ENCODE data around the gene POLR1G. TPM values are rescaled to one million over a fixed set of nuclear protein-coding genes. Genes with fewer than 3 reads are reported as not detected.

POLR1G gene
- total RNA-seq, 5 donors from 2014 or later (not counting 1 experiment from before 2014, with no cell fraction given): 0.82 to 6.2 (median 5.0) TPM

DNA sequence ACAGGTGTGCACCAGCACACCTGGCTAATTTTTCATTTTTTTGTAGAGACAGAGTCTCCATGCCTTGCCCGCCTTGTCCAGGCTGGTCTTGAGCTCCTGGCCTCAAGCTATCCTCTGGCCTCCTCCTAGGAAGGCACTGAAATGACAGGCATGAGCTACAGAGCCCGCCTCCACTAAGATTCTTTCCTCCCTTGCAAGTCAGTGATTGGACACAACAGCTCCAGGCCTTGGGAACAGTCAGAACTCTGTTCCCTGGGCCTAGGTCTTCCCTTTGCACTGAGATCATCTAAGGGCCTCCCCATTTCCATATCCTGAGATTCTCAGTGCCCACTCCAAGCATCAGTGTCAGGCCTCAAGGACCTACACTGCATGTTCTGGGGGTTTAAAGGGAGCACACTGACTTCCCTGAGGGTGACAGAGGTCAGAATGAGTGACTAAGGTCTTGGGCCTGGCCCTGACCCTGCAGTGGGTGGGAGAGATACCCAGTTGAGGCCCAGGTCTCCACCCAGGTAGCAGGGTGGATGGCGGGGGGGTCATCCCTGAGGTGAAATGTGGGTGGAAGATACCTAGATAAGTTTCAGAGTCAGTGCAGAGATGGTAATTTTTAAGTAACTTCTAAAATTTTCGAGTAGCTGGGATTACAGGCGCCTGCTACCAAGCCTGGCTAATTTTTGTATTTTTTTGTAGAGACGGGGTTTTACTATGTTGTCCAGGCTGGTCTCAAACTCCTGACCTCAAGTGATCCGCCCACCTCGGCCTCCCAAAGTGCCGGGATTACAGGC, 34.6 kb downstream of the POLR1G start:
- no peak overlapping the region for H3K27ac ChIP-seq (ENCODE audit: low read length)
- ATAC-seq (replicated peaks in 1 of 4) (no peak), DNase-seq (no peak)
- WGBS (ENCODE audit: insufficient coverage): 96% methylated on average over 7 of the region's 9 CpGs
- H3K9me3 ChIP-seq: no peaks in the 10 kb centered on the region
- no peaks in the 10 kb centered on the region for H3K27me3 Mint-ChIP-seq
- H3K4me1 ChIP-seq (ENCODE audit: control insufficient read depth in 1 of 2, extremely low read depth in 1 of 2, insufficient read depth in 2 of 2, low read length in 2 of 2): peaks cover 9 to 50% of the 10 kb centered on the region in 2 experiments
- H3K4me1 Mint-ChIP-seq: peaks cover 37 to 49% (median 44%) of the 10 kb centered on the region in 3 donors
- peak overlapping the region; percentile 72 to 79 for H3K27ac Mint-ChIP-seq
- ChIA-PET CTCF (interaction anchor here (0.7 to 3.5 kb wide), 3 partner anchors 37 to 44 kb away, joined by 4 to 135 read pairs (median 5); no protein-coding TSS in a partner anchor), POLR2A (interaction anchor here (0.5 to 1.6 kb wide), 4 partner anchors 15 to 33 kb away, joined by 3 to 9 read pairs (median 4); partner anchors contain the start of gene FOSB (in 1 of the 2))
- H3K36me3 Mint-ChIP-seq: no peaks in the 10 kb centered on the region
- H3K4me3 Mint-ChIP-seq: peak overlapping the region; percentile 64 to 77 (median 75)
- no peak overlapping the region for H3K4me3 ChIP-seq (ENCODE audit: control insufficient read depth in 1 of 2, extremely low read depth in 1 of 2, low read length in 1 of 2)
- no peaks in the 10 kb centered on the region for H3K9me3 Mint-ChIP-seq
- no peaks in the 10 kb centered on the region for H3K36me3 ChIP-seq (ENCODE audit: control insufficient read depth in 2 of 2, extremely low read depth in 1 of 2, insufficient read depth in 1 of 2, low read length in 1 of 2)
- H3K27me3 ChIP-seq (replicated peaks in 1 of 2; ENCODE audit: control insufficient read depth in 2 of 2, extremely low read depth in 1 of 2, insufficient read depth in 2 of 2, low read length in 1 of 2): peaks cover 0 to 7% of the 10 kb centered on the region in 2 experiments

GRCh38 chr19:45442408-45442777, 35.9 kb downstream of the POLR1G start:
- ChIA-PET POLR2A (interaction anchor here in 1 of 2 donors (1.6 kb wide), 1 partner anchor 25 kb away, joined by 9 read pairs; the partner anchor contains the start of gene FOSB), CTCF (no interaction called here)
- Histone ChIP-seq H3K9me3 (no peaks in the 10 kb centered on the region), H3K27me3 (replicated peaks in 1 of 2; ENCODE audit: control insufficient read depth in 2 of 2, extremely low read depth in 1 of 2, insufficient read depth in 2 of 2, low read length in 1 of 2) (peaks cover 0 to 7% of the 10 kb centered on the region in 2 experiments), H3K27ac (ENCODE audit: low read length) (peak overlapping the region; percentile 78), H3K4me3 (ENCODE audit: control insufficient read depth in 1 of 2, extremely low read depth in 1 of 2, low read length in 1 of 2) (no peak overlapping the region), H3K36me3 (ENCODE audit: control insufficient read depth in 2 of 2, extremely low read depth in 1 of 2, insufficient read depth in 1 of 2, low read length in 1 of 2) (no peaks in the 10 kb centered on the region), H3K4me1 (ENCODE audit: control insufficient read depth in 1 of 2, extremely low read depth in 1 of 2, insufficient read depth in 2 of 2, low read length in 2 of 2) (peaks cover 9 to 56% of the 10 kb centered on the region in 2 experiments)
- WGBS (ENCODE audit: insufficient coverage): 63% methylated on average over 1 of the region's 2 CpGs
- H3K36me3 Mint-ChIP-seq: no peaks in the 10 kb centered on the region
- ATAC-seq (replicated peaks in 1 of 4): no peak
- H3K9me3 Mint-ChIP-seq: no peaks in the 10 kb centered on the region
- DNase-seq: no peak
- H3K4me1 Mint-ChIP-seq: peaks cover 43 to 50% (median 49%) of the 10 kb centered on the region in 3 donors
- H3K27ac Mint-ChIP-seq: peak overlapping the region; percentile 68 to 73
- H3K4me3 Mint-ChIP-seq: peak overlapping the region; percentile 73 to 80 (median 79)
- H3K27me3 Mint-ChIP-seq: no peaks in the 10 kb centered on the region

DNA sequence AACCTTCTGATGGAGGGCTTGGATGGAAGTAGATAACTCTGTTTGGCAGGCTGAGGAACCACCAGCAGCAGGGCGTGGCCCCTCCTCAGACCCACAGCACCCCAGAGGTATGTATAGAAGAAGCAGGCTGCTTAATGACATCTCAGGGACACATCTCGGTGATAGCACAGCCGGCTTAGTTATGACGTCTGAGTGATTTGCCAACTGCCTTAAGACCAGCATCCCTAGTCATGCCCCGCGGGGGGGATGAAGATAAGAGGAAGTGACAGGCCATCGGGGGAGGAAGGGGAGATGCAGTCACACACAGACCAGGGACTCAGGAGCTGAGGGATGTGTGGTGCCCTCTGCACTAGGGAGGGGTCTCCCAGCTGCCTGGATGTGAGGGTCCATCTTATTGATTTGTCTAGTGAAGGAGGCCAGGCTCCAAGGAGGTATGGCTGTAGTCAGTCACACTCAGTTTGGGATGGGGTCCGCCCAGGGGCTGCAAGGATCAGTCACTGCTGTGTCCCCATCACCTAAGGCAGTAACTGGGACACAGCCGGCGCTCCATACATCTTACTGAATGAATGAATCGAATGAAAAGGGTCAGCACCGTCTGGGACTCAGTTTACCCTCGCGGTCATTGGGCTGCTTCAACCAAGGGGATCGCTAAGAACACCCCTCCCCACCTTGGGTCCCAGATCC, 36.5 kb downstream of the POLR1G start:
- Histone ChIP-seq H3K27me3 (replicated peaks in 1 of 2; ENCODE audit: control insufficient read depth in 2 of 2, extremely low read depth in 1 of 2, insufficient read depth in 2 of 2, low read length in 1 of 2) (peaks cover 0 to 7% of the 10 kb centered on the region in 2 experiments), H3K36me3 (ENCODE audit: control insufficient read depth in 2 of 2, extremely low read depth in 1 of 2, insufficient read depth in 1 of 2, low read length in 1 of 2) (no peaks in the 10 kb centered on the region), H3K4me1 (ENCODE audit: control insufficient read depth in 1 of 2, extremely low read depth in 1 of 2, insufficient read depth in 2 of 2, low read length in 2 of 2) (peaks cover 9 to 56% of the 10 kb centered on the region in 2 experiments), H3K9me3 (no peaks in the 10 kb centered on the region), H3K27ac (ENCODE audit: low read length) (peak overlapping the region; percentile 78), H3K4me3 (ENCODE audit: control insufficient read depth in 1 of 2, extremely low read depth in 1 of 2, low read length in 1 of 2) (peak overlapping the region; percentile 49 to 69)
- ATAC-seq (replicated peaks in 1 of 4) (peak in 1 of 4 experiments; percentile 38), DNase-seq (peak in 27 of 35 experiments; percentile 34 to 71 (median 52))
- Mint-ChIP-seq H3K27ac (peak overlapping the region; percentile 73 to 76), H3K27me3 (no peaks in the 10 kb centered on the region), H3K4me3 (peak overlapping the region; percentile 73 to 80 (median 79)), H3K9me3 (no peaks in the 10 kb centered on the region), H3K36me3 (no peaks in the 10 kb centered on the region), H3K4me1 (peaks cover 44 to 52% (median 49%) of the 10 kb centered on the region in 3 donors)
- WGBS (ENCODE audit: insufficient coverage): 23% methylated on average over 9 of the region's 15 CpGs
- POLR2A ChIA-PET: interaction anchor here in 1 of 2 donors (1.6 kb wide), 1 partner anchor 25 kb away, joined by 9 read pairs; the partner anchor contains the start of gene FOSB
- CTCF ChIA-PET: no interaction called here

GRCh38 chr19:45443462-45444317, 37.2 kb downstream of the POLR1G start:
- Histone ChIP-seq H3K4me3 (ENCODE audit: control insufficient read depth in 1 of 2, extremely low read depth in 1 of 2, low read length in 1 of 2) (peak overlapping the region; percentile 49 to 69), H3K27me3 (replicated peaks in 1 of 2; ENCODE audit: control insufficient read depth in 2 of 2, extremely low read depth in 1 of 2, insufficient read depth in 2 of 2, low read length in 1 of 2) (peaks cover 0 to 7% of the 10 kb centered on the region in 2 experiments), H3K36me3 (ENCODE audit: control insufficient read depth in 2 of 2, extremely low read depth in 1 of 2, insufficient read depth in 1 of 2, low read length in 1 of 2) (no peaks in the 10 kb centered on the region), H3K27ac (ENCODE audit: low read length) (peak overlapping the region; percentile 78), H3K9me3 (no peaks in the 10 kb centered on the region), H3K4me1 (ENCODE audit: control insufficient read depth in 1 of 2, extremely low read depth in 1 of 2, insufficient read depth in 2 of 2, low read length in 2 of 2) (peaks cover 9 to 63% of the 10 kb centered on the region in 2 experiments)
- H3K36me3 Mint-ChIP-seq: no peaks in the 10 kb centered on the region
- ATAC-seq (replicated peaks in 1 of 4): peak in 1 of 4 experiments; percentile 3
- H3K27ac Mint-ChIP-seq: peak overlapping the region; percentile 34 to 67
- peak overlapping the region; percentile 73 to 81 (median 80) for H3K4me3 Mint-ChIP-seq
- ChIA-PET POLR2A (no interaction called here), CTCF (no interaction called here)
- WGBS (ENCODE audit: insufficient coverage): under 1% methylated on average over 32 of the region's 49 CpGs
- H3K9me3 Mint-ChIP-seq: no peaks in the 10 kb centered on the region
- DNase-seq: peak in 12 of 35 experiments; percentile 14 to 68 (median 34)
- peaks cover 49 to 58% (median 56%) of the 10 kb centered on the region in 3 donors for H3K4me1 Mint-ChIP-seq
- H3K27me3 Mint-ChIP-seq: no peaks in the 10 kb centered on the region

DNA sequence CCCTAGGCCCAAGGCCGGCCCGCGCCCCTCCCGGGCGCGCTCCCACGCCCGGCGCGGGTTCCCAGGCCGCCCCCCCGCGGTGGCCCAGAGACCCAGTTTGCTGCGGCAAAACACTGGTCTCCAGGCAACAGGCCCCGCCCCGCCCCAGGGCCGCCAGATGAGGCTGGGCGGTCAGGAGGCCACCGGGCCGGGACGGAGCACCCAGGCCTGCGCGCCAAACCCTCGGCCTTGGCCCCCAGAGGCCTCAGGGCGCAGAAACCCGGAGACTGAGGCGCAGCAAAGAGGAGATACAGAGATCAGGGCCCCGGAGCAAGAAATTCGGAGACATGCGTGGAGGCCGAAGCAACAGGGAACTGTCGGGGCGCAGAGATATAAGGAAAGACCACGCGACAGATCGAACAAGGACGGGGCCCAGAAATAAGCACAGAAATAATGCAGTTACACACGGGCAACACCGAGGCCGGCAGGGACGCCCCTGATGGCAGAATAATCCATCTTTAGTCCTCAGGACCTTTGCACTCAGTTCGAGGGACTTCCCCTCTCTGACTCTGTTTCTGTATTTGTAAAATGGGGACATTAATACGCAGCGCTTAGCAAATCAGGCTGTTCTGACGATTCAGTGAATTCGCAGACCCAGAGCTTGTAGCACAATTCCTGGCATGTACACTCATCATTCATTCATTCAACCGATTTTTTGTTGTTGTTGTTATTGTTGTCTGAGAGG, 38.0 kb downstream of the POLR1G start:
- POLR2A ChIA-PET: interaction anchor here in 1 of 2 donors (1.3 to 1.9 kb wide), 2 partner anchors 23 to 29 kb away, joined by 5 to 9 read pairs; partner anchors contain the start of gene FOSB
- Histone ChIP-seq H3K4me3 (ENCODE audit: control insufficient read depth in 1 of 2, extremely low read depth in 1 of 2, low read length in 1 of 2) (peak overlapping the region; percentile 36 to 69), H3K27ac (ENCODE audit: low read length) (peak overlapping the region; percentile 84), H3K9me3 (no peaks in the 10 kb centered on the region), H3K4me1 (ENCODE audit: control insufficient read depth in 1 of 2, extremely low read depth in 1 of 2, insufficient read depth in 2 of 2, low read length in 2 of 2) (peaks cover 5 to 64% of the 10 kb centered on the region in 2 experiments), H3K27me3 (replicated peaks in 1 of 2; ENCODE audit: control insufficient read depth in 2 of 2, extremely low read depth in 1 of 2, insufficient read depth in 2 of 2, low read length in 1 of 2) (peaks cover 0 to 7% of the 10 kb centered on the region in 2 experiments), H3K36me3 (ENCODE audit: control insufficient read depth in 2 of 2, extremely low read depth in 1 of 2, insufficient read depth in 1 of 2, low read length in 1 of 2) (no peaks in the 10 kb centered on the region)
- H3K27me3 Mint-ChIP-seq: no peaks in the 10 kb centered on the region
- 19% methylated on average over 34 of the region's 47 CpGs for WGBS (ENCODE audit: insufficient coverage)
- H3K36me3 Mint-ChIP-seq: no peaks in the 10 kb centered on the region
- peak overlapping the region; percentile 32 to 80 (median 41) for H3K4me3 Mint-ChIP-seq
- DNase-seq (peak in 34 of 35 experiments; percentile 40 to 90 (median 72)), ATAC-seq (replicated peaks in 1 of 4) (peak; percentile 35 to 53 (median 37))
- no peaks in the 10 kb centered on the region for H3K9me3 Mint-ChIP-seq
- H3K27ac Mint-ChIP-seq: peak overlapping the region; percentile 66 to 69
- CTCF ChIA-PET: interaction anchor here in 1 of 2 donors (1.4 to 1.8 kb wide), 2 partner anchors 23 to 34 kb away, joined by 6 to 12 read pairs; partner anchors contain the start of gene FOSB
- H3K4me1 Mint-ChIP-seq: peaks cover 56 to 65% (median 63%) of the 10 kb centered on the region in 3 donors
